GM18508 (cell line): Measurements from ENCODE around the gene CHM.
"Not testable (repeated sequence)": the region's sequence is repeated elsewhere in the genome, so short reads cannot be mapped to it uniquely, and the experiment has no call there.

Experiments
- ATAC-seq: cut with Tn5 transposase; IDR thresholded peaks from one replicate; pipeline ENCODE4 v1.9.1; 2021; ENCODE audit warnings: moderate number of reproducible peaks; ENCODE audit not compliant: insufficient read depth, unreplicated experiment

Gene CHM

GRCh38 chrX:85922821-85923220 is 124.5 kb downstream of the CHM start:
- ATAC-seq, result no peak

GRCh38 chrX:85916656-85917280 is 130.6 kb downstream of the CHM start:
- ATAC-seq, result not testable (repeated sequence)

- ATAC-seq, result no peak
Measured at GRCh38 chrX:85914431-85914830, 132.9 kb downstream of the CHM start.

- ATAC-seq, result no peak
Measured at GRCh38 chrX:85907316-85907715, 140.0 kb downstream of the CHM start.

- no peak for ATAC-seq
Measured at GRCh38 chrX:85906399-85906798, 141.0 kb downstream of the CHM start.

- ATAC-seq, result no peak
Measured at GRCh38 chrX:85905851-85906250, 141.5 kb downstream of the CHM start.

GRCh38 chrX:85903692-85904471 is 143.5 kb downstream of the CHM start:
- no peak for ATAC-seq

GRCh38 chrX:85897362-85898126 is 149.8 kb downstream of the CHM start:
- no peak for ATAC-seq

- ATAC-seq, result no peak
Measured at GRCh38 chrX:85882601-85883000, 164.8 kb downstream of the CHM start.

GRCh38 chrX:85870585-85870984 is 176.8 kb downstream of the CHM start:
- ATAC-seq, result no peak

GRCh38 chrX:85865324-85865723 is 182.0 kb downstream of the CHM start:
- ATAC-seq, result no peak

GRCh38 chrX:85859426-85859825 is 187.9 kb downstream of the CHM start:
- no peak for ATAC-seq

- ATAC-seq, result no peak
Measured at GRCh38 chrX:85851418-85851817, 195.9 kb downstream of the CHM start.

GRCh38 chrX:85836868-85837267 is 210.5 kb downstream of the CHM start:
- ATAC-seq, result no peak

GRCh38 chrX:85828771-85829170 is 218.6 kb downstream of the CHM start:
- ATAC-seq, result no peak

GRCh38 chrX:85815203-85815751 is 232.1 kb downstream of the CHM start:
- no peak for ATAC-seq
